CD14-positive monocyte (primary cell): ENCODE data around the gene UBR2. TPM values are rescaled to one million over a fixed set of nuclear protein-coding genes. Genes with fewer than 3 reads are reported as not detected.

ENCODE experiments used
- DNase-seq, 3 donors: peaks; one replicate each; pipeline ENCODE4 v3.0.0-alpha.2; 2011 to 2022
- H2AFZ ChIP-seq: 2 replicates; pipeline ENCODE4 v1.6.0; 2012; ENCODE audit warnings: mild to moderate bottlenecking, low read depth, low read length, inconsistent platforms; ENCODE audit not compliant: insufficient read depth, poor library complexity, severe bottlenecking
- H3K27ac ChIP-seq, 2 donors: 1 replicate in 1 of 2; 2 replicates in 1 of 2; pipeline ENCODE4 v1.5.1; 2012 to 2013; ENCODE audit warnings: low read length in 2 of 2, control low read depth in 1 of 2, inconsistent platforms in 1 of 2, low read depth in 1 of 2, mild to moderate bottlenecking in 1 of 2
- H3K27me3 ChIP-seq, 2 donors: one replicate each; pipeline versions ENCODE4 v1.6.0 to v1.6.1; 2011 to 2013; ENCODE audit warnings: low read length in 2 of 2; ENCODE audit not compliant: control insufficient read depth in 2 of 2, insufficient read depth in 2 of 2
- H3K36me3 ChIP-seq, 2 donors: replicated peaks in 1 of 2; 1 replicate in 1 of 2; 2 replicates in 1 of 2; pipeline versions ENCODE4 v1.5.1 to v1.6.1; 2012 to 2013; ENCODE audit warnings: low read length in 2 of 2, control low read depth in 1 of 2, inconsistent platforms in 1 of 2, mild to moderate bottlenecking in 1 of 2; ENCODE audit not compliant: insufficient read depth in 2 of 2, control insufficient read depth in 1 of 2
- H3K4me1 ChIP-seq, 2 donors: 1 replicate in 1 of 2; 2 replicates in 1 of 2; pipeline versions ENCODE4 v1.5.1 to v1.6.1; 2012 to 2013; ENCODE audit warnings: low read length in 2 of 2, control low read depth in 1 of 2, inconsistent platforms in 1 of 2, mild to moderate bottlenecking in 1 of 2, moderate library complexity in 1 of 2; ENCODE audit not compliant: insufficient read depth in 2 of 2, control insufficient read depth in 1 of 2
- H3K4me2 ChIP-seq: replicated peaks from 2 replicates; pipeline ENCODE3; 2012; ENCODE audit warnings: low read length, moderate library complexity, mild to moderate bottlenecking; ENCODE audit not compliant: poor library complexity, severe bottlenecking; ENCODE audit errors: extremely low read depth
- H3K4me3 ChIP-seq, 3 experiments: fragments of 200-600 bp in 1 of 3; sonication (generic) in 1 of 3; replicated peaks in 1 of 3; 1 replicate in 2 of 3; 2 replicates in 1 of 3; pipeline ENCODE4 v1.5.1; 2011 to 2013; ENCODE audit warnings: low read length in 3 of 3, mild to moderate bottlenecking in 3 of 3, control low read depth in 2 of 3, low read depth in 2 of 3, inconsistent platforms in 1 of 3, moderate library complexity in 1 of 3
- H3K79me2 ChIP-seq: 2 replicates; pipeline ENCODE4 v1.6.0; 2012; ENCODE audit warnings: mild to moderate bottlenecking, control low read depth, inconsistent platforms, low read length, moderate library complexity; ENCODE audit not compliant: insufficient read depth
- H3K9ac ChIP-seq: 2 replicates; pipeline ENCODE4 v1.6.0; 2017; ENCODE audit warnings: low read length, mild to moderate bottlenecking; ENCODE audit not compliant: insufficient read depth, poor library complexity, severe bottlenecking
- H3K9me3 ChIP-seq, 2 donors: replicated peaks in 1 of 2; 1 replicate in 1 of 2; 2 replicates in 1 of 2; pipeline versions ENCODE4 v1.5.1 to v1.6.1; 2012 to 2013; ENCODE audit warnings: low read length in 2 of 2, control low read depth in 1 of 2; ENCODE audit not compliant: control insufficient read depth in 1 of 2, insufficient read depth in 1 of 2
- H4K20me1 ChIP-seq: 2 replicates; pipeline ENCODE4 v1.6.0; 2012; ENCODE audit warnings: mild to moderate bottlenecking, low read length, control low read depth, moderate library complexity; ENCODE audit not compliant: insufficient read depth
- H3K27ac Mint-ChIP-seq, 7 donors: one replicate each; pipeline ENCODE4 v1.8.0; 2020; ENCODE audit warnings: mild to moderate bottlenecking in 7 of 7, mixed read lengths in 7 of 7, moderate library complexity in 6 of 7, inconsistent platforms in 2 of 7
- H3K27me3 Mint-ChIP-seq, 3 donors: one replicate each; pipeline ENCODE4 v1.8.0; 2021 to 2022; ENCODE audit warnings: low read depth in 3 of 3, mild to moderate bottlenecking in 3 of 3, mixed read lengths in 3 of 3, moderate library complexity in 3 of 3, inconsistent platforms in 1 of 3
- H3K36me3 Mint-ChIP-seq, 2 donors: one replicate each; pipeline ENCODE4 v1.8.0; 2020; ENCODE audit warnings: mixed read lengths in 2 of 2, inconsistent platforms in 1 of 2, mild to moderate bottlenecking in 1 of 2
- H3K4me1 Mint-ChIP-seq: one replicate; pipeline ENCODE4 v1.8.0; 2020; ENCODE audit warnings: mild to moderate bottlenecking, mixed read lengths
- H3K4me3 Mint-ChIP-seq, 2 donors: one replicate each; pipeline ENCODE4 v1.8.0; 2020; ENCODE audit warnings: mild to moderate bottlenecking in 2 of 2, mixed read lengths in 2 of 2, moderate library complexity in 1 of 2
- H3K9me3 Mint-ChIP-seq, 7 donors: one replicate each; pipeline ENCODE4 v1.8.0; 2020 to 2022; ENCODE audit warnings: mixed read lengths in 7 of 7, mild to moderate bottlenecking in 6 of 7, moderate library complexity in 6 of 7, inconsistent platforms in 2 of 7
- CTCF ChIP-seq: fragments of 200-600 bp; IDR thresholded peaks from one replicate; pipeline ENCODE4 v1.8.0; 2022; ENCODE audit warnings: antibody characterized with exemption, mild to moderate bottlenecking
- WGBS: methylation state at CpG from one replicate; pipeline ENCODE4 v1.1.5; 2013; ENCODE audit warnings: missing lambda C conversion rate; ENCODE audit not compliant: insufficient coverage; 5-methylcytosine and 5-hydroxymethylcytosine counted together
- intact Hi-C, 2 donors: fragments of 100-400 bp; cut with micrococcal nuclease; formaldehyde crosslinking; loops; one replicate each; pipeline versions ENCODE4 v1.15.0 to v1.15.1; 2023
- polyA plus RNA-seq, 3 donors: library from polyadenylated mRNA; depleted of rRNA in 1 of 3; unstranded in 2 of 3; stranded (reverse) in 1 of 3; fragments of 300-500 nt in 2 of 3; fragments of >200 nt in 1 of 3; fragmentation: Illumina TruSeq in 2 of 3; gene quantifications; 1 replicate in 2 of 3; 2 replicates in 1 of 3; pipeline ENCODE4 v1.2.3, GENCODE V29; 2012 to 2021

UBR2 gene
- polyA plus RNA-seq, 3 donors = 9.0 to 17.8 (median 12.8) TPM

GRCh38 chr6:42709871-42710270 lies 146.0 kb downstream of the UBR2 start:
- 93% methylated on average over 4 of the region's 6 CpGs for WGBS
- Mint-ChIP-seq H3K27me3 (peaks cover 2 to 5% (median 4%) of the 10 kb centered on the region in 3 donors), H3K36me3 (no peaks in the 10 kb centered on the region), H3K4me3 (no peak overlapping the region), H3K9me3 (peaks cover 6 to 16% (median 7%) of the 10 kb centered on the region in 7 donors), H3K4me1 (no peaks in the 10 kb centered on the region), H3K27ac (no peak overlapping the region)
- Histone ChIP-seq H3K36me3 (no peaks in the 10 kb centered on the region), H3K4me2 (no peak overlapping the region), H3K27me3 (no peaks in the 10 kb centered on the region), H3K4me1 (no peaks in the 10 kb centered on the region), H2AFZ (no peak overlapping the region), H3K79me2 (no peaks in the 10 kb centered on the region), H4K20me1 (no peaks in the 10 kb centered on the region), H3K4me3 (no peak overlapping the region), H3K9me3 (peaks cover 6 to 9% of the 10 kb centered on the region in 2 donors), H3K27ac (no peak overlapping the region), H3K9ac (no peak overlapping the region)
- no peak for DNase-seq
- no peak for TF ChIP-seq CTCF
- intact Hi-C loops = no loop called here

- H3K4me2 ChIP-seq = no peak overlapping the region
- H3K4me3 ChIP-seq = no peak overlapping the region
- H3K4me1 ChIP-seq = no peaks in the 10 kb centered on the region
- Mint-ChIP-seq H3K4me3 (no peak overlapping the region), H3K36me3 (no peaks in the 10 kb centered on the region), H3K4me1 (no peaks in the 10 kb centered on the region), H3K9me3 (peaks cover 6 to 16% (median 7%) of the 10 kb centered on the region in 7 donors), H3K27me3 (peaks cover 2 to 5% (median 4%) of the 10 kb centered on the region in 3 donors), H3K27ac (no peak overlapping the region)
- DNase-seq = no peak
- no peaks in the 10 kb centered on the region for H3K36me3 ChIP-seq
- no peaks in the 10 kb centered on the region for H4K20me1 ChIP-seq
- 80% methylated on average over 1 of the region's 9 CpGs for WGBS
- H3K9me3 ChIP-seq = peaks cover 6 to 9% of the 10 kb centered on the region in 2 donors
- H3K27ac ChIP-seq = no peak overlapping the region
- no peak overlapping the region for H3K9ac ChIP-seq
- H2AFZ ChIP-seq = no peak overlapping the region
- no peak for TF ChIP-seq CTCF
- no peaks in the 10 kb centered on the region for H3K79me2 ChIP-seq
- intact Hi-C loops = no loop called here
- no peaks in the 10 kb centered on the region for H3K27me3 ChIP-seq
Observed at GRCh38 chr6:42710316-42710715, 146.5 kb downstream of the UBR2 start.
